Liver (tissue), 9 donors: ENCODE results near the gene TAS1R1. TPM values are rescaled to one million over a fixed set of nuclear protein-coding genes. Genes with fewer than 3 reads are reported as not detected.

Source experiments
- DNase-seq: peaks from one replicate; pipeline ENCODE4 v3.0.0-alpha.2; 2017; ENCODE audit warnings: low spot score
- H3K27ac ChIP-seq, 2 donors: one replicate each; pipeline ENCODE4 v1.7.0; 2013; ENCODE audit warnings: inconsistent platforms in 2 of 2, low read length in 2 of 2, control low read depth in 1 of 2, low read depth in 1 of 2, mild to moderate bottlenecking in 1 of 2
- H3K27me3 ChIP-seq, 4 donors: one replicate each; pipeline versions ENCODE4 v1.6.1 to v1.7.0; 2013; ENCODE audit warnings: low read length in 3 of 4, inconsistent platforms in 1 of 4, mild to moderate bottlenecking in 1 of 4, moderate library complexity in 1 of 4; ENCODE audit not compliant: control insufficient read depth in 4 of 4, insufficient read depth in 4 of 4
- H3K36me3 ChIP-seq, 4 donors: one replicate each; pipeline versions ENCODE4 v1.6.1 to v1.7.0; 2013; ENCODE audit warnings: low read length in 3 of 4, mild to moderate bottlenecking in 3 of 4, low read depth in 1 of 4, moderate library complexity in 1 of 4; ENCODE audit not compliant: control insufficient read depth in 4 of 4, insufficient read depth in 3 of 4
- H3K4me1 ChIP-seq, 4 donors: one replicate each; pipeline versions ENCODE4 v1.6.1 to v1.7.0; 2013; ENCODE audit warnings: low read length in 3 of 4, mild to moderate bottlenecking in 3 of 4, moderate library complexity in 1 of 4; ENCODE audit not compliant: control insufficient read depth in 4 of 4, insufficient read depth in 4 of 4
- H3K4me3 ChIP-seq, 3 donors: one replicate each; pipeline versions ENCODE4 v1.6.1 to v1.7.0; 2013; ENCODE audit warnings: low read length in 3 of 3, control low read depth in 1 of 3, low read depth in 1 of 3, mild to moderate bottlenecking in 1 of 3
- H3K9ac ChIP-seq, 2 donors: one replicate each; pipeline ENCODE4 v1.7.0; 2013; ENCODE audit warnings: low read length in 2 of 2, mild to moderate bottlenecking in 2 of 2, moderate library complexity in 2 of 2, control low read depth in 1 of 2, low read depth in 1 of 2
- H3K9me3 ChIP-seq, 4 donors: one replicate each; pipeline versions ENCODE4 v1.6.1 to v1.7.0; 2013; ENCODE audit warnings: low read length in 3 of 4; ENCODE audit not compliant: control insufficient read depth in 4 of 4
- ATF3 ChIP-seq: IDR thresholded peaks from 2 replicates; pipeline ENCODE4 v1.6.1; 2016; ENCODE audit warnings: antibody characterized with exemption
- CTCF ChIP-seq: fragments of 150-350 bp; IDR thresholded peaks from 2 replicates; pipeline ENCODE4 v1.5.1; 2017; ENCODE audit warnings: improper control_type of control experiment, low read depth, low read length; ENCODE audit not compliant: missing input control
- EGR1 ChIP-seq, 2 donors: IDR thresholded peaks; 2 replicates each; pipeline ENCODE4 v1.6.1; 2016 to 2018; ENCODE audit warnings: antibody characterized with exemption in 2 of 2, low read depth in 2 of 2
- FOXA1 ChIP-seq: IDR thresholded peaks from 2 replicates; pipeline ENCODE4 v1.6.1; 2016; ENCODE audit warnings: antibody characterized with exemption
- FOXA2 ChIP-seq: IDR thresholded peaks from 2 replicates; pipeline ENCODE4 v1.6.1; 2016; ENCODE audit warnings: antibody characterized with exemption
- GABPA ChIP-seq, 2 donors: IDR thresholded peaks in 1 of 2; conservative IDR thresholded peaks in 1 of 2; 2 replicates each; pipeline ENCODE4 v1.6.1; 2016; ENCODE audit warnings: antibody characterized with exemption in 2 of 2, mild to moderate bottlenecking in 1 of 2, moderate library complexity in 1 of 2
- HNF4A ChIP-seq, 2 donors: conservative IDR thresholded peaks; 2 replicates each; pipeline ENCODE4 v1.6.1; 2016; ENCODE audit warnings: antibody characterized with exemption in 2 of 2, mild to moderate bottlenecking in 2 of 2
- HNF4G ChIP-seq: IDR thresholded peaks from 2 replicates; pipeline ENCODE4 v1.6.1; 2016; ENCODE audit warnings: antibody characterized with exemption
- JUND ChIP-seq, 2 donors: IDR thresholded peaks; 2 replicates each; pipeline ENCODE4 v1.6.1; 2016; ENCODE audit warnings: antibody characterized with exemption in 2 of 2
- MAX ChIP-seq: IDR thresholded peaks from 2 replicates; pipeline ENCODE4 v1.6.1; 2016; ENCODE audit warnings: antibody characterized with exemption
- NR2F2 ChIP-seq: IDR thresholded peaks from 2 replicates; pipeline ENCODE4 v1.6.1; 2016; ENCODE audit warnings: antibody characterized with exemption
- RAD21 ChIP-seq, 2 donors: IDR thresholded peaks; 2 replicates each; pipeline ENCODE4 v1.6.1; 2016; ENCODE audit warnings: antibody characterized with exemption in 2 of 2, mild to moderate bottlenecking in 2 of 2
- REST ChIP-seq: IDR thresholded peaks from 2 replicates; pipeline ENCODE4 v1.6.1; 2016; ENCODE audit warnings: antibody characterized with exemption, mild to moderate bottlenecking
- RXRA ChIP-seq, 2 donors: IDR thresholded peaks; 2 replicates each; pipeline ENCODE4 v1.6.1; 2017 to 2018; ENCODE audit warnings: antibody characterized with exemption in 2 of 2, mild to moderate bottlenecking in 1 of 2
- SP1 ChIP-seq: IDR thresholded peaks from 2 replicates; pipeline ENCODE4 v1.6.1; 2018; ENCODE audit warnings: antibody characterized with exemption, mild to moderate bottlenecking
- TAF1 ChIP-seq: conservative IDR thresholded peaks from 2 replicates; pipeline ENCODE4 v1.6.1; 2016; ENCODE audit warnings: antibody characterized with exemption, mild to moderate bottlenecking
- YY1 ChIP-seq: IDR thresholded peaks from 2 replicates; pipeline ENCODE4 v1.6.1; 2016; ENCODE audit warnings: antibody characterized with exemption, mild to moderate bottlenecking
- ZBTB33 ChIP-seq: IDR thresholded peaks from 2 replicates; pipeline ENCODE4 v1.6.1; 2016; ENCODE audit warnings: antibody characterized with exemption
- WGBS: extraction: QIAGEN DNeasy Blood & Tissue Kit; methylation state at CpG from one replicate; pipeline ENCODE4 v1.1.7; 2013; 5-methylcytosine and 5-hydroxymethylcytosine counted together
- polyA plus RNA-seq, 2 donors: library from polyadenylated mRNA; stranded (reverse) in 1 of 2; unstranded in 1 of 2; fragments of 200-250 nt in 1 of 2; fragments of >200 nt in 1 of 2; fragmentation: Nextera tagmentation in 1 of 2; extraction: Ambion mirVana in 1 of 2; gene quantifications; one replicate each; pipeline versions ENCODE4 v1.2.1 to v1.2.3, GENCODE V29; 2013 to 2015
- total RNA-seq, 2 donors: library from RNA; depleted of rRNA; stranded (reverse); fragments of >200 nt; gene quantifications; one replicate each; pipeline ENCODE4 v1.2.3, GENCODE V29; 2014
- donor health status: healthy.
- donor health status: healthy.
- donor health status: healthy.
- donor health status: healthy.
- donor health status: healthy.

Gene TAS1R1
- total and polyA plus RNA-seq, 4 donors: not detected

- no peak for TF ChIP-seq RXRA (IDR thresholded peaks at IDR 0.05)
- TF ChIP-seq SP1: no peak
- TF ChIP-seq CTCF: no peak
- TF ChIP-seq EGR1 (IDR thresholded peaks at IDR 0.05; ENCODE audit: low read depth in 2 of 2): no peak
- no peak for TF ChIP-seq HNF4A (conservative IDR thresholded peaks at IDR 0.05)
- no peak for TF ChIP-seq GABPA (IDR thresholded peaks at IDR 0.05 in 1 of 2, conservative IDR thresholded peaks at IDR 0.05 in 1 of 2)
- TF ChIP-seq YY1: no peak
- no peak for TF ChIP-seq TAF1
- TF ChIP-seq HNF4G: no peak
- TF ChIP-seq RAD21 (IDR thresholded peaks at IDR 0.05): no peak
- TF ChIP-seq ZBTB33: no peak
- no peak for TF ChIP-seq JUND (IDR thresholded peaks at IDR 0.05)
- no peak for TF ChIP-seq MAX
- Histone ChIP-seq H3K27ac (peak overlapping the region in 1 of 2 donors; percentile 54), H3K4me3 (no peak overlapping the region), H3K9ac (no peak overlapping the region), H3K9me3 (no peaks in the 10 kb centered on the region), H3K36me3 (peaks cover 12 to 57% (median 34%) of the 10 kb centered on the region in 4 donors), H3K4me1 (no peaks in the 10 kb centered on the region), H3K27me3 (no peaks in the 10 kb centered on the region)
- DNase-seq: no peak
- WGBS: 83% methylated on average over 3 of the region's 3 CpGs
Measured at GRCh38 chr1:6544831-6545230, 10.3 kb upstream of the TAS1R1 start.

GRCh38 chr1:6545276-6546112 is 9.6 kb upstream of the TAS1R1 start:
- Histone ChIP-seq H3K9ac (no peak overlapping the region), H3K4me3 (no peak overlapping the region), H3K27ac (peak overlapping the region; percentile 38 to 54), H3K9me3 (no peaks in the 10 kb centered on the region), H3K36me3 (peaks cover 13 to 62% (median 36%) of the 10 kb centered on the region in 4 donors), H3K27me3 (no peaks in the 10 kb centered on the region), H3K4me1 (no peaks in the 10 kb centered on the region)
- no peak for TF ChIP-seq YY1
- no peak for TF ChIP-seq HNF4A (conservative IDR thresholded peaks at IDR 0.05)
- TF ChIP-seq ZBTB33: no peak
- no peak for TF ChIP-seq TAF1
- no peak for TF ChIP-seq CTCF
- TF ChIP-seq REST: no peak
- no peak for TF ChIP-seq SP1
- no peak for TF ChIP-seq NR2F2
- no peak for TF ChIP-seq FOXA1
- no peak for TF ChIP-seq ATF3
- no peak for TF ChIP-seq JUND (IDR thresholded peaks at IDR 0.05)
- no peak for TF ChIP-seq HNF4G
- no peak for TF ChIP-seq FOXA2
- no peak for TF ChIP-seq RAD21 (IDR thresholded peaks at IDR 0.05)
- WGBS: 74% methylated on average over 10 of the region's 10 CpGs
- no peak for DNase-seq
